ENCODE measurements around the gene HECA.
A peak's percentile ranks its signal among the peaks of the same experiment; 100 is the strongest.
"Not testable (repeated sequence)": the region's sequence is repeated elsewhere in the genome, so short reads cannot be mapped to it uniquely, and the experiment has no call there.

HECA gene

GRCh38 chr6:139135578-139136545, 982 bp downstream of the HECA start:
- DNase-seq (ENCODE audit: low spot score), result peak; percentile 20

DNA sequence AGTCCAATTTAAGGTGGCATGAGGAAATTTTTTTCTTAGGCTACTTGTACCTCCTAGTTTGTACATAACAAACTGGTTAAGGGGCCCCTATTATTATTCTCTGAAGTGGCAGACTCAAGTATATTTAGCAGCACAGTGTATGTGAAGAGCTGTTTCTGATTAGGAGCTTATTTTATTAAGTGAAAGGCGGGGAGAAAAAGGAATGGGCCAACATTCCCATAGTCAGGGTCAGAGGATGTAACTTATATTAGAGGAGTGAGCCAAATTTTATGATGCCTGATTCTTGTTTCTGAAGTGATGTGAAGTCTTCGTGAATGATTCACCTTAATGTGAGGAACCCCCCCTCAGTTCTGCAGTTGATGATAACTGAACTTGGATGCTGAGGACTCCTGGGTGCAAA, 2.8 kb downstream of the HECA start:
- DNase-seq (ENCODE audit: low spot score), result no peak

DNA sequence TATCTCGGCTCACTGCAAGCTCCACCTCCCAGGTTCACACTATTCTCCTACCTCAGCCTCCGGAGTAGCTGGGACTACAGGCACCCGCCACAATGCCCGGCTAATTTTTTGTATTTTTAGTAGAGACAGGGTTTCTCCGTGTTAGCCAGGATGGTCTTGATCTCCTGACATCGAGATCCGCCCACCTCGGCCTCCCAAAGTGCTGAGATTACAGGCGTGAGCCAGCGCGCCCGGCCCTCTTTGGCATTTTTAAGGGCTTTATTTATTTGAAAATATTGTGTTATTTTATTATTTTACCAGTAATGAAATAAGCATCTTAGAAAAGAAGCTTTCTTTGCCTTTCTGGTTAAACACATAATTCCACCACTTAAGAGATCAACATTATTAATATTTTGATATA, 6.0 kb downstream of the HECA start:
- not testable (repeated sequence) for DNase-seq (ENCODE audit: low spot score)

DNA sequence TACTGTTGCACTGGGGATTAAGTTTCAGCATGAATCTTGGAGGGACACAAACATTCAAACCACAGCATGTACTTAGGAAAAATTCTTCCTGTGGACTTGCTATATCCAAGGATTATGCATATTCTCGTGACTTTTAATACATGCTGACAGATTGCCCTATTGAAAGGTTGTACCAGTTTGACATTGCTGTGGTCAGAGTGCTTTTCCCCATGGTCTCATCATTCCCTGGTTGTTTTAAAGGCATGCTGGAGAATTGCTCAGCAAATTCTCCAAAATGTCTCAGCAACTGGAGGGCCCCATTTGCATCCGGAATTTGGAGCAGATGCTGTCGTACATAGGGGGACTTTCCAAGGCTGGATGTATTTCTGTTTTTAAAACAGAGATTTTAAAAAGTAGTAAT, 7.4 kb downstream of the HECA start:
- DNase-seq (ENCODE audit: low spot score), result no peak

- no peak for DNase-seq (ENCODE audit: low spot score)
Measured at GRCh38 chr6:139143111-139143510, 8.2 kb downstream of the HECA start.

DNA sequence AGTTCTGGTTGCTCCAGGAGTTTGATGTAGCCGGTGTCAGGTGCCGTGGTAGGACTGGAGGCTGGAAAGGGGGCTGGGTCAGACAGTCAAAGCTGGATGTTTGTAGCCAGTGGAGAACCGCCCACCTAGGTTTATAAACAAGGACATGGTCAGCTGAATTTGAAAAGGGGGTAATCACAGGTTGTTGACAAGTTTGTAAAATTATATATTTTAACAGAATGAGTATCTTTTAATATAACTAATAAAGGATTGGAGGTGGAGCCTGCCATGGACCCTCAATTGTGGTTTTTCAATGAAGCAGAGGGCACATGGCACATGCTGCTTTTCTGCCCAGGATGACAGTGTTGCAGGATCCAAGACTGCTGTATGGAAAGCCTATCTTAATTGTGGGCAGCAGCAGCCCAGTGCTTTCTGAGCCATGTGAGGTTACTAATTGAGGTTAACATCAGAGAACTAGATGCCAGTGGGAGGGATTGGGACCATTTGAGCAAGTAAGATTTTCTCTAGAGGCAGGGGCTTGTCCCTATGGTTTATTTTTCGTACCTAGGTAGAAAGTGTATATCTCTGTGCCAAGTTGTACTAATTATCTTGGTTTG, 9.7 kb downstream of the HECA start:
- no peak for DNase-seq (ENCODE audit: low spot score)

GRCh38 chr6:139145661-139146060, 10.8 kb downstream of the HECA start:
- DNase-seq (ENCODE audit: low spot score), result no peak

GRCh38 chr6:139146317-139146726, 11.4 kb downstream of the HECA start:
- no peak for DNase-seq (ENCODE audit: low spot score)

DNA sequence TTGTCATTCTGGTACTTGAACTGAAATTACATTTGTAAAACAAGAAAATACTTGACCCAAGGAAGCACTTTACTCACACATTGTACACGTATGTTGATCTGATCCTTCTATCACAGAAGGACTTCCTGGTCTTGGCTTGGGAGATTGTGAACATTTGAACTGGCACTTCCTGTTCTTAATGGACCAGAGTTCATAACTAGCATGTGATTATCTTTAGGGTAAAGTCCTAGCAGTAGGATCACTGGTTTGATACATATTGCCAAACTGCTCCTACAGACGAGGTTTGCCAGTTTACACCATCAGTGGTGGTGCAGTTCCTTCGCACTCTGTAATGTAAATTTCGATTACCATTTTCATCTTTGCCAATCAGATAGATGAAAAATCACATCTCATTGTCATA, 12.7 kb downstream of the HECA start:
- no peak for DNase-seq (ENCODE audit: low spot score)

- no peak for DNase-seq (ENCODE audit: low spot score)
Measured at GRCh38 chr6:139148557-139149235, 13.8 kb downstream of the HECA start.

DNA sequence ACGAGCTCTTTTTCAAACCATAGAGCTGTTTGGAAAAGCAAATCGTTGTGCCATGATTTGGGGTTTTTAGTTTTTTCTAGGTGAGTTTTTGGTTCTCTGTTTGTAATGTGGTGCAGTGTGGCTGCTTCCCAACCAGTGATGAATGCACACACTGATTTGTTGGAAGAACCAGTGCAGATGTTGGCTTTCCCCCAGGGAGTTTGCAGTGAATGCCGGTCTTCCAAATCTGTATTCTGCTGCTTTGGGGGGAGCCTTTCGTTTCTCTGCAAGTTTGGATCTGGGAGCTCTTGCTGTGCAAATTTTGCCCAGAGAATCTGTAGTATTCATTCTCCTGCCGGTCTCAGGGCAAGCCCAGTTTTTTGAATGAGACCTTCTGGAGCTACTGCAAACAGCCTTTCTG, 14.5 kb downstream of the HECA start:
- no peak for DNase-seq (ENCODE audit: low spot score)

DNA sequence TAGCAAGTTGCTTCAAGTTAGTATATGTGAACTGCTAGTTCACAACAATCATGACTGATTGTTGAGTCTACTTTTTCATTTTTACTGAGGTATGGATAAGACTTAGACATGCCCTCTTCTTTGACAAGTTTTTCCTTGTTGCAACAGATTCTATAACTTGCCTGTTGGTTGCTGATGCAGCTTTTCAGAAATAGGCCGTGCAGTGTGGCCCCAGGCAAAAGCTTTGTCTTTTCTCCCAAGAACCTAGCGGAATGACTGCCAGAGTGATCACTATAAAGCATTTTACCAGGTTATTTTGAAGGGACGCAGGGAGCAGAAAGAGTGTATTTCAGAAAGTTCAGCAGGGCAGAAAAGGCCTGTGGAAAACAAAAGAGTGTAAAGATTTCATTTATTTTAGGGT, 16.0 kb downstream of the HECA start:
- no peak for DNase-seq (ENCODE audit: low spot score)

- no peak for DNase-seq (ENCODE audit: low spot score)
Measured at GRCh38 chr6:139151425-139152087, 16.7 kb downstream of the HECA start.

- DNase-seq (ENCODE audit: low spot score), result no peak
Measured at GRCh38 chr6:139152088-139152891, 17.4 kb downstream of the HECA start.

DNA sequence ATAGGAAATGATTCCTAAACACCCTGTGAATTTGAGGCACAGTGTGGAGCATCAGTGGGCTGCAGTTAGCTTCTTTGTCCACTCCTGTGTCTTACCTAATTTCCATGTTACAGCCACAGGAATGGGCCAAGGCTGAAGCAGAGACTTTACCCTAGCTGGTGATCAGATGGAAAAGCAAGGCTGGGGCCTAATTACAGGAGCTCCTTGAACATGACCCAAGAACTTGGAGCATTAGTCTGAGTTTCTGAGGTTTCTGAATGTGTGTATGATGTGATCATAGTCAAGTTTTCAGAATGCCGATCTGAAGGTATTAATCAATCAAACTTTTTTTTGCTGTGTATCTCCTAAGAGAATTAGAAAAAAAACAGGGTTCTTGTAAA, 18.0 kb downstream of the HECA start:
- DNase-seq (ENCODE audit: low spot score), result no peak

DNA sequence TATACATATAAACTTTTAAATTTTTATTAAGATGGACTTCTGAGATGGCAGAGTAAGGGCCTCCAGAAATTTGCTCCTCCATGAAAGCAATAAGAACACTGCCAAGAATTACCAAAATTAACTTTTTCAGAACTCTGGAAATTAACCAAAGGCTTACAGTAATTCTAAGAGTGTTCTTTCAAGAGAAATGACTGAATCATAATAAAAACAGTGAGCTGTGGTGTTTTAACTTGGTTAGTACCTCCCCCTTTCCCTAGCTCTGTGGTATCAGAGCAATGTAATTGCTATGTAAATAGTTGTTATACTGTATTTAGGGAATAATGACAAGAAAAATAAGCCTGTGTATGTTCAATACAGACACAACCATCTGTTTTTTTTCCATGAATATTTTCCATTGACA, 19.0 kb downstream of the HECA start:
- peak; percentile 35 for DNase-seq (ENCODE audit: low spot score)

DNA sequence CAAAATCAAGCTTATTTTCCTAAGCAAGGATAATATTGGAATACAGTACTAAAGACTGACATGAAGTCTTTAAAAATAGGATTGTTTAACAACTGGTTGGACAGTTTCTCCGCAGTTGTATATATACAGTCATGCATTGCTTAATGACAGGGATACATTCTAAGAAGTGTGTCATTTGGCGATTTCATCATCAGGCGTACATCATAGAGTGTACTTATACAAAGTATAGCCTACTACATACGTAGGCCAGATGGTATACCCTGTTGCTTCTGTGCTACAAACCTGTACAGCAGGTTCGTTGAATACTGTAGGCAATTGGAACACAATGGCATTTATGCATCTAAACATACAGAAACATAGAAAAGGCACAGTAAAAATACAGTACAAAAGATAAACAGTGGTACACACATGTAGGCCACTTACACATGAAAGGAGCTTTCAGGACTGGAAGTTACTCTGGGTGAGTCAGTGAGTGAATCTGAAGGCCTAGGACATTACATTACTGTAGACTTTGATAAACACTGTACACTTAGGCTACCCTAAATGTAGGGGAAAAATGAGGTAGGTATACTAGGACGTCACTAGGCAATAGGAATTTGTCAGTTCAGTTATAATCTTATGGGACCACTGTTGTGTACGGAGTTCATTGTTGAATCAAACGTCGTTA, 20.1 kb downstream of the HECA start:
- no peak for DNase-seq (ENCODE audit: low spot score)

GRCh38 chr6:139156102-139156501, 21.2 kb downstream of the HECA start:
- no peak for DNase-seq (ENCODE audit: low spot score)

DNA sequence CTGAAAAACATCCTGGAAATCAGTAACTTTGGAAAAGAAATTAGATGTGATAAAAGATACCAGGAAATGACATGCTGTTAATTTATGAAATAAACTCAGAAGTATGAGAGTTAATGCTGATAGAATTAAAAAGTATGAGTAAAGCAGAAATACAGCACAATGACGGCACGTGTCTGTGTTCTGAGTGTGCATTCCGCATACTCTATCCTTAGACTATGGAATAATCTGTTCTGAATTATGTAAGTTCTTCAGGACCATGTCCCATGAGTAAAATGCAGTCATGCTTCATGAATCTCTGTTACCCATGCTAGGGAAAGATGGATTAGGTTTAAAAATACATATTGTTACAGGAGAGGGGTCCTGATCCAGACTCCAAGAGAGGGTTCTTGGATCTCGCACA, 21.7 kb downstream of the HECA start:
- no peak for DNase-seq (ENCODE audit: low spot score)

DNA sequence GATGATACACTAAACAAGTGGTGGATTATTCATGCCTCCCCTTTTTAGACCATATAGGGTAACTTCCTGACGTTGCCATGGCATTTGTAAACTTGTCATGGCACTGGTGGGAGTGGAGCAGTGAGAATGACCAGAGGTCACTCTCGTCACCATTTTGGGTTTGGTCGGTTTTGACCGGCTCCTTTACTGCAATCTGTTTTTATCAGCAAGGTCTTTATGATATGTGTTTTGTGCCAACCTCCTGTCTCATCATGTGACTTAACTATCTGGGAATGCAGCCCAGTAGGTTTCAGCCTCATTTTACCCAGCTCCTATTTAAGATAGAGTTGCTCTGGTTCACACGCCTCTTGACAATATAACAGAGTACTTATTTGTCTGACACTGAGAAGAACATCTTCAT, 22.2 kb downstream of the HECA start:
- not testable (repeated sequence) for DNase-seq (ENCODE audit: low spot score)

DNA sequence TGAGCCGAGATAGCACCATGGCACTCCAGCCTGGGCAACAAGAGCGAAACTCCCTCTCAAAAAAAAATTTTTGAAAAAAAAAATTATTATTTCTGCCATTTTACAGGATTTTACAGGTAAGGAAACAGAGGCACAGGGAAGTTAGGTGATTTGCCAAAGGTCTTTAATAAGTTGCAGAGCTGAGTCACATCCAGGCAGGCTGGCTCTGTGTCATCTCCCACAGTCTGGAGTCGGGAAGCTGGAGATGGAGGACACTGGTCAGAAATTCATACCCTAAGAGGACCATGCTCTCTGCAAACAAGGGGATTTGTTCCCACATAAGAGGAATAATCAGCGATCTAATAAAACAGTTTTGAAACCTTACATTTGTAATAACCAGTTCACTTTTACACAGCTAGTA, 24.1 kb downstream of the HECA start:
- peak; percentile 12 for DNase-seq (ENCODE audit: low spot score)

All from AG08395 (cell line).